HG03565 (cell line): Measurements from ENCODE around the gene MAP3K7CL.
"Not testable (repeated sequence)": the region's sequence is repeated elsewhere in the genome, so short reads cannot be mapped to it uniquely, and the experiment has no call there.

Experiments used
- ATAC-seq: cut with Tn5 transposase; IDR thresholded peaks from one replicate; pipeline ENCODE4 v1.9.1; 2021; ENCODE audit warnings: mild to moderate bottlenecking, moderate library complexity; ENCODE audit not compliant: unreplicated experiment

Gene MAP3K7CL

GRCh38 chr21:29133241-29133640 is 2.8 kb downstream of the MAP3K7CL start:
- ATAC-seq, result no peak

DNA sequence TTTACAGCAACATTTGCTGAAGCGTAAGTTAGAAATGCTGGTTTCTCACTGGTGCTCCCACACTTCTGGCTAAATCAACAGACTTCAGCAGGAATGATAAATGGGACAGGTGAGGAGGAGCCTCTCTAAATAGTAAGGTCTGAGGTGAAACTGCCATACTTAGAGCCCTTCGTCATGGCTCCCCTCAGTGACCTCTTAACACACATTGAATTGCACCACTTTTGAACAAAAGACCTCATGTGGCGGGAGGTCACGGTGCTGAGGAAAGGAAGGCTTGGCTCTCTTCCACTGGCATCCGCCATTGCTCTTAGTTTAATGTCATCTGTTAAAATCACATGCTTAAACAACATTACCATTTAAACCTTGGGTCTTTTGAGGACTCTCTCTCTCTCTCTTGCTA is 3.4 kb downstream of the MAP3K7CL start:
- ATAC-seq, result no peak

GRCh38 chr21:29135481-29135880 is 5.0 kb downstream of the MAP3K7CL start:
- ATAC-seq, result no peak

DNA sequence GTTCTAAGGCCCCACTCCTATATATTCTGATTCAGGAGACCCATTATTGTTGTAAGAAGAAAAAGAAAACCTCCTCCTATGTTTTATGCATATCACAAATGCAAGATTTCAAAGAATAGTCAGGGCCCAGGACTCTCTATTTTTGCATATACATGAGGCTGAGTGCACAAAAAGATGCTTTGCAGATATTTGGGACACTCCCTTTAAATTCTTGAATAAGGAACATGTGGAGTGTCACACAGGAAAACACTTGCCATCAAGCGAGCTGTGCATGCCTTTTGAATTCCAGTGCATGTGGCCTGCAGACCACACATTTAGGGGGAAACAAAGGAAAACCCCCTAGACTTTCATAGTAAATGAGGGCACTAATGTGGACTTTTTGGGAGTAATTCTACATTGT is 5.6 kb downstream of the MAP3K7CL start:
- no peak for ATAC-seq

- ATAC-seq, result no peak
Measured at GRCh38 chr21:29144736-29145353, 14.4 kb downstream of the MAP3K7CL start.

GRCh38 chr21:29145354-29145782 is 14.9 kb downstream of the MAP3K7CL start:
- no peak for ATAC-seq

GRCh38 chr21:29145852-29146453 is 15.5 kb downstream of the MAP3K7CL start:
- ATAC-seq, result no peak

DNA sequence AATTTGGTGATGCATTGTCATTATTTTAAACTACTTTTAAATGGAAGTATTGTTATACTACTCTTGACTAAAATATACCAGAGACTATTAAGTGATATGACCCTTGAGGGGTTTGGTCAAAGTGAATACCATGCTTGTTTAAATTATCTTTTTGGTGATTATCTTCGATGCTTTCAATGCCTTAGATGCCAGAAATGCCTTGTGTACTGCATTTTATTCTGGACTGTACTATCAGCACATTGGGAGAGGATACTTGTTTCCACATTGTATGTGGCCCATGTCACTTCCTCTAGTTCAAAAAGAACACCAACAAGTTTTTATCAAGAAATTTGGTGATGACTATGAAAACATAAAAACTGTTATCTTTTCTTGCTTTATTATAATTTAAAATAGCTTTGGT is 16.3 kb downstream of the MAP3K7CL start:
- no peak for ATAC-seq

DNA sequence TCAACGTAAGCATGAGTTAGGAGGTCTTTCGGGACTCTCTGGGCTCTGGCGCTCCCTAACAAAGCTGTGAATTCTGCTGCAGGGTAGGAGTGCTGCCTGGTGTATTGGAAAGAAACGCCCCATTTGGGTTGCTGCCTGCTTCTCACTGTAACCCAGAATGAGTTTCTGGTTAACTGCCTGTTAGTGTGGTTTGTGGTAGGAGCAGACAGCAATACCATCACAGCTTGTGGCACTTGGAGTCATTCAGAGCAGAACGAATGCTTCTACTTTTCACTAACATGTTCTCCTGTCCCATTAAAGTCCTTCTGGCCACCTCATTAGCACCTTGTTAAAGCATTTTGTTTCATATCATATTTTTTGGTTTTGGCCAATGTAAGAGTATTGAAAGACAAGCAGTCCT is 18.1 kb downstream of the MAP3K7CL start:
- peak; percentile 43 for ATAC-seq

- ATAC-seq, result no peak
Measured at GRCh38 chr21:29149808-29150425, 19.5 kb downstream of the MAP3K7CL start.

GRCh38 chr21:29151931-29152330 is 21.5 kb downstream of the MAP3K7CL start:
- no peak for ATAC-seq

- no peak for ATAC-seq
Measured at GRCh38 chr21:29152916-29153315, 22.5 kb downstream of the MAP3K7CL start.

GRCh38 chr21:29154270-29154669 is 23.8 kb downstream of the MAP3K7CL start:
- ATAC-seq, result no peak

DNA sequence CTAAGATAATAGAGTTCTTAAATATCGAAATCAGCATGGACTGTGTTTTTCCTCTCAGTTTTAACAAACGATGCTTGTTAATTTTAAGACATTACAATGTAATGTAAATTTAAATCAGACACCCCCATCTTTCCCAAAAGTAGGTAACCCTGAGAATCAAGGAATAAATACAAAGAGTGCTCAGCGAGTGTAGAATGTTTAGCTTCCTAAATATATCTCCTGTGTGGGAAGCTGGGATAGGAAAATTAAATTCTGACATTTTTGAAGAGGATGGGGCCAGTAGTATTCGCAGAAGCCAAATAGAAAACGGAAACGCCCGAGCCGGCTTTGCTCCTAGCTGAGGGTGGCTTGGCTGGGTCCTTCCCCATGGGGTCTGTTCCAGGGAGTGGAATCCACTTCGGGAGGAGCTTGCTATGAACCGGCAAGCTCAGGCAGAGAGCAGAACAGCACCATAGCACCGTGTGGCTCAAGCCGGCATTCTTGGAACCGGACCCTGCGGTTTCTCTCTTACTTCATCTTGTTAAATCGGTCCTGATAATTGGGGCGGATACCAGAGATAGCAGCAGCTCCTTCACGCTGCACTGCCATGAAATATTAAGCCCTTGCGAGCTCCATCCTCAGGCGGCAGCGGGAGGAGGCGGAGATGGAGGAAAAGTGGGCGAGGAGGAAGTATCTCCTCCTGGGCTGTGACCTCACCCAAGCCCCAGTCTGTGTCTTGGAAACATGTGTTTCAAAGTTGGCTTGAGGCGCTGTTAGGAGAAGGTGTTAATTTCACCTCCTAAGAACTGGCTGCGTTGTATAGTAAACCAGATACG is 24.9 kb downstream of the MAP3K7CL start:
- ATAC-seq, result no peak

GRCh38 chr21:29155933-29156260 is 25.5 kb downstream of the MAP3K7CL start:
- ATAC-seq, result no peak

DNA sequence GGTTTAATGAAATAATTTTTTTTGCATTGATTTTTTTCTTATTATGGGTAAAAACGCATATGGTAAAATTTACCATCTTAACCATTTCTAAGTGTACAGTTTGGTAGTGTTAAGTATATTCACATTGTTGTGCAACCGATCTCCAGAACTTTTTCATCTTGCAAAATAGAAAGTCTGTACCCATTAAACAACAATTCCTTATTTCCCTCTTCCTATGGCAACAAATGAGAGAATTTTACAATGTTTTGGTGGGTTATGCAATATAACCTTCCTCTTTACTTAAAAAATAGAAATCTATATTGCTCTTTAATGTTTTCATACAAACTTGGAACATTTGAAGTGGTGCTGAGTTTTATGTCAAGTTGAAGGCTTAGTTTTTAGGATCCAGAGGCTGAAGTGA is 26.6 kb downstream of the MAP3K7CL start:
- ATAC-seq, result no peak

DNA sequence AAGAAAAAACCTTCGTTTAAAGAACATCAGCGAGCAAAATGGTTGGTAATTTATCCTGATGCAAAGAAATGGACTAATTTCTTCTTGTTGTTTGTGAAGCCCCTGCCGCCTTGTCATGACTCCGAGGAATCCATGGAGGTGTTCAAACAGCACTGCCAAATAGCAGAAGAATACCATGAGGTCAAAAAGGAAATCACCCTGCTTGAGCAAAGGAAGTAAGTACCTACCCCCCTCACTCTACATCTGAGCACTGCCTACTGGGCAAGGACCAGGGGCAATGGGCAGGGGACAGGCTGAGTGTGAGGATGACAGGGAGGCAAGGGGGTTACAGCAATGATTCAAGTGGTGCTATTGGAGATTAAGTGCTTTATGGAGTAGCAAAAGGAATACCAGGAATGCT is 29.4 kb downstream of the MAP3K7CL start:
- no peak for ATAC-seq

GRCh38 chr21:29162825-29163224 is 32.4 kb downstream of the MAP3K7CL start:
- ATAC-seq, result not testable (repeated sequence)

DNA sequence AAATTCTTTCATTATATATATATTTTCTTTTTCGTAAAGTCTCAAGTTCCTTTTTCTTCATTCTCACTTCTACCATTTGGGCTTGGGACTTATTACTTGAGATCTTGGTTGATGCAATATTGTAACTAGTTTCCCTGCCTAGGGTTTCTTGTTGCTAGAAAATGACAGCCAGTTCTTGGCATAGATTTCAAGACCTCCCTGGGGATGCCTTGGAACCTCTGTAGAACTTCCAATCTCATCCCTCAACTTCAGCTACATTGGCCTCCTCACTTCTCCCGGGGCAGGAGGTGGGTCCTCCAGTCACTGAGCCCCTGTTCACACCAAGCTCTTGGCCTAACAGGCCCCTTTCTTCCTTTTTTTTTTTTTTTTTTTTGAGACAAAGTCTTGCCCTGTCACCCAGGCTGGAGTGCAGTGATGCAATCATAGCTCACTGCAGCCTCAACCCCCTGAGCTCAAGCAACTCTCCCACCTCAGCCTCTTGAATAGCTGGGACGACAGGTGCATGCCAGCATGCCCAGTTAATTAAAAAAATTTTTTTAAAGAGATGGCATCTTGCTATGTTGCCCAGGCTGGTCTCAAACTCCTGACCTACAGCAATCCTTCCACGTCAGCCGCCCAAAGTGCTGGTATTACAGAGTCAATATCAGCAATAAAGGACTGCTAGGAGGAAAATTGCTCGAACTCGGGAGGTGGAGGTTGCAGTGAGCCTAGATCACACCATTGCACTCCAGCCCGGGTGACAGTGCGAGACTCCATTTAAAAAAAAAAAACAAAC is 33.1 kb downstream of the MAP3K7CL start:
- ATAC-seq, result no peak

DNA sequence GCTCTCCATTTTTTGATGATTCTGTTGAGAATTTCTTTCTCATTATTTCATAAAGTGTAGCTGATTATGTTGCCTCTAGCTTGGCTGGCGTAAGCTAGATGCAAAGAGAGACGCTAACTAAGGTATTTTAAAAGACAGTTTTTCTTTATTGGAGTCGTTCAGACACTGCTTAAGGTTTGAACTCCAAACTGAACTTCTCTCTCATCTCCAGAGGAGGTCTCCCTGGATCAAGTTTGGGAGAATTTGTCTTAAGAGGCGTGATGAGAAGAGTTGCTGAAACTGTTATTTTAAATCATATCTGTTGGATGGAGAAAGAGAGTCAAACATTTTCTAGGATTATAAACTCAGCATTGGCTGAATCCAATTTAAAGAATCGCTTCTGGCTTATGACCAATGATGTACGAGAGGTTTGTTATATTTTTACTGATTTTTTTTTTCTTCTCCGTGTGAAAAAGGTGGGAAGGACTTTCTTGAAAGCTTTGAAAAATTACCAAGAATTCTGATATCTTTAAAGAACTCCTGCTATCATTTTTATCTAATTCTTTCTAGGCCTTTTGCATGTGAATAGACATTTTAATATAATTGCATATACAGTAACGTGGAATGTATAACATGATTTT is 34.0 kb downstream of the MAP3K7CL start:
- ATAC-seq, result no peak

DNA sequence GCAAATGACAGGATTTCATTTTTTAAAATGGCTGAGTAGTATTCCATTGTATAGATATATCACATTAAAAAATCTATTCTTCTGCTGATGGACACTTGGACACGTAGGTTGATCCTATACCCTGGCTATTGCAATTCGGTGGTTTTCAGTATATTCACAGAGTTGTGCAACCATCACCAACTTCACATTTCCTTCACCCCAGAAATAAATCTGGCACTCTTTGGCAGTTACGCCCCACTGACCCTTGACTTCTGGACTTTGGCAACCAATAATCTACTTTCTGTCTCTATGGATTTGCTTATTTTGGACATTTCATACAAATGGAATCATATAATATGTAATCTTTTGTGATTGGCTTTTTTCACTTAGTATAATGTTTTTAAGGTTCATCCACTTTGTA is 35.9 kb downstream of the MAP3K7CL start:
- ATAC-seq, result no peak
